ENCODE data around the gene PDIK1L.

GRCh38 chr1:26132834-26133167, 21.2 kb downstream of the PDIK1L start:
- TF ChIP-seq, protein P1, sequence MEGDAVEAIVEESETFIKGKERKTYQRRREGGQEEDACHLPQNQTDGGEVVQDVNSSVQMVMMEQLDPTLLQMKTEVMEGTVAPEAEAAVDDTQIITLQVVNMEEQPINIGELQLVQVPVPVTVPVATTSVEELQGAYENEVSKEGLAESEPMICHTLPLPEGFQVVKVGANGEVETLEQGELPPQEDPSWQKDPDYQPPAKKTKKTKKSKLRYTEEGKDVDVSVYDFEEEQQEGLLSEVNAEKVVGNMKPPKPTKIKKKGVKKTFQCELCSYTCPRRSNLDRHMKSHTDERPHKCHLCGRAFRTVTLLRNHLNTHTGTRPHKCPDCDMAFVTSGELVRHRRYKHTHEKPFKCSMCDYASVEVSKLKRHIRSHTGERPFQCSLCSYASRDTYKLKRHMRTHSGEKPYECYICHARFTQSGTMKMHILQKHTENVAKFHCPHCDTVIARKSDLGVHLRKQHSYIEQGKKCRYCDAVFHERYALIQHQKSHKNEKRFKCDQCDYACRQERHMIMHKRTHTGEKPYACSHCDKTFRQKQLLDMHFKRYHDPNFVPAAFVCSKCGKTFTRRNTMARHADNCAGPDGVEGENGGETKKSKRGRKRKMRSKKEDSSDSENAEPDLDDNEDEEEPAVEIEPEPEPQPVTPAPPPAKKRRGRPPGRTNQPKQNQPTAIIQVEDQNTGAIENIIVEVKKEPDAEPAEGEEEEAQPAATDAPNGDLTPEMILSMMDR (IDR thresholded peaks at IDR 0.05; ENCODE audit: insufficient read depth, low read depth, low read length), result no peak
- no peak for TF ChIP-seq EZH2 (IDR thresholded peaks at IDR 0.05; ENCODE audit: insufficient read depth, low read length)
